K562 (cell line): ENCODE data around the gene LIG3. TPM values are rescaled to one million over a fixed set of nuclear protein-coding genes. Genes with fewer than 3 reads are reported as not detected.

Source experiments
- ATF2 ChIP-seq: sonication (generic); formaldehyde crosslinking; IDR thresholded peaks from 2 replicates; pipeline ENCODE4 v1.8.1; 2022; ENCODE audit warnings: missing genetic modification reagents
- DMBX1 ChIP-seq: fragments of 250-450 bp; sonication (Bioruptor Pico); IDR thresholded peaks from 2 replicates; pipeline ENCODE4 v1.8.0; 2022; ENCODE audit warnings: inconsistent platforms, mild to moderate bottlenecking, moderate library complexity, borderline replicate concordance
- ESRRB ChIP-seq: fragments of 250-450 bp; sonication (Bioruptor Pico); IDR thresholded peaks from 2 replicates; pipeline ENCODE4 v1.5.0; 2020; ENCODE audit warnings: mild to moderate bottlenecking, moderate library complexity, borderline replicate concordance
- GTF2A2 ChIP-seq: IDR thresholded peaks from 2 replicates; pipeline ENCODE4 v1.6.1; 2016; ENCODE audit warnings: mild to moderate bottlenecking, missing genetic modification characterization, missing compliant biosample characterization
- HDAC3 ChIP-seq: fragments of 450-650 bp; IDR thresholded peaks from 2 replicates; pipeline ENCODE4 v1.6.1; 2018; ENCODE audit warnings: borderline replicate concordance, mild to moderate bottlenecking, moderate library complexity; ENCODE audit not compliant: partially characterized antibody
- ILK ChIP-seq: fragments of 450-650 bp; IDR thresholded peaks from 2 replicates; pipeline ENCODE4 v1.6.1; 2016; ENCODE audit warnings: missing genetic modification characterization, low read depth, mild to moderate bottlenecking, missing compliant biosample characterization, moderate library complexity, borderline replicate concordance
- KDM2B ChIP-seq: fragments of 250-450 bp; sonication (Bioruptor Pico); IDR thresholded peaks from 2 replicates; pipeline ENCODE4 v1.8.0; 2021; ENCODE audit warnings: mild to moderate bottlenecking, moderate library complexity
- MAFF ChIP-seq: IDR thresholded peaks from 2 replicates; pipeline ENCODE4 v1.6.1; 2012; ENCODE audit warnings: low read length, improper control_type of control experiment
- NCOA1 ChIP-seq: fragments of 450-650 bp; IDR thresholded peaks from 2 replicates; pipeline ENCODE4 v1.6.1; 2016; ENCODE audit warnings: low read depth
- NEUROD1 ChIP-seq: fragments of 150-350 bp; IDR thresholded peaks from 2 replicates; pipeline ENCODE4 v1.6.1; 2014; ENCODE audit warnings: borderline replicate concordance, low read length, low read depth; ENCODE audit not compliant: partially characterized antibody
- NFRKB ChIP-seq: fragments of 450-650 bp; IDR thresholded peaks from 2 replicates; pipeline ENCODE4 v1.6.1; 2016; ENCODE audit warnings: low read depth
- RBM34 ChIP-seq: fragments of 200-400 bp; formaldehyde crosslinking; IDR thresholded peaks from 2 replicates; pipeline ENCODE4 v1.6.1; 2018; ENCODE audit warnings: low read length, borderline replicate concordance; ENCODE audit not compliant: insufficient read depth
- RCOR1 ChIP-seq, 2 experiments: IDR thresholded peaks; 2 replicates each; pipeline ENCODE4 v1.6.1; 2012; ENCODE audit warnings: low read depth in 2 of 2, low read length in 2 of 2, borderline replicate concordance in 1 of 2, improper control_type of control experiment in 1 of 2
- SMAD1 ChIP-seq: fragments of 150-350 bp; IDR thresholded peaks from 2 replicates; pipeline ENCODE4 v1.6.1; 2014; ENCODE audit warnings: low read length, low read depth; ENCODE audit not compliant: partially characterized antibody
- ZBTB2 ChIP-seq: fragments of 450-650 bp; IDR thresholded peaks from 2 replicates; pipeline ENCODE4 v1.6.1; 2016; ENCODE audit warnings: antibody characterized with exemption
- ZNF12 ChIP-seq: sonication (generic); formaldehyde crosslinking; IDR thresholded peaks from 2 replicates; pipeline ENCODE4 v1.4.0; 2020; ENCODE audit warnings: mild to moderate bottlenecking, missing genetic modification reagents
- polyA plus RNA-seq, 8 experiments: library from polyadenylated mRNA; depleted of rRNA in 4 of 8; stranded (reverse) in 5 of 8; unstranded in 3 of 8; fragments of >200 nt; fragmentation: Nextera tagmentation in 2 of 8; fragmentation: Illumina TruSeq in 1 of 8; extraction: Ambion mirVana in 2 of 8; extraction: Trizol in 1 of 8; gene quantifications; 2 replicates each; pipeline versions ENCODE4 v1.2.1 to v1.2.3, GENCODE V29; 2011 to 2014; ENCODE audit warnings: inconsistent platforms in 1 of 8, missing spikeins in 1 of 8
- total RNA-seq, 7 experiments: library from RNA; depleted of rRNA in 6 of 7; stranded (reverse); fragments of >200 nt in 6 of 7; fragmentation: Illumina TruSeq in 2 of 7; extraction: Trizol in 2 of 7; gene quantifications; 2 replicates each; pipeline versions ENCODE4 v1.2.1 to v1.2.3, GENCODE V29; 2011 to 2021; ENCODE audit warnings: low replicate concordance in 1 of 7
- TF ChIP-seq, protein P1 (sequence below): fragments of 450-650 bp; IDR thresholded peaks from 2 replicates; pipeline ENCODE4 v1.6.1; 2017; ENCODE audit warnings: antibody characterized with exemption, mild to moderate bottlenecking
- TF ChIP-seq, protein P2 (sequence below): IDR thresholded peaks from 2 replicates; pipeline ENCODE4 v1.6.1; 2011; ENCODE audit not compliant: insufficient read length; ENCODE audit errors: extremely low read depth

The LIG3 gene
- total and polyA plus RNA-seq, 9 of the 15 experiments (the other 6 are each of a cell fraction or from before 2014, with no cell fraction given): 7.6 to 75.0 (median 43.0) TPM

- TF ChIP-seq, protein P1, sequence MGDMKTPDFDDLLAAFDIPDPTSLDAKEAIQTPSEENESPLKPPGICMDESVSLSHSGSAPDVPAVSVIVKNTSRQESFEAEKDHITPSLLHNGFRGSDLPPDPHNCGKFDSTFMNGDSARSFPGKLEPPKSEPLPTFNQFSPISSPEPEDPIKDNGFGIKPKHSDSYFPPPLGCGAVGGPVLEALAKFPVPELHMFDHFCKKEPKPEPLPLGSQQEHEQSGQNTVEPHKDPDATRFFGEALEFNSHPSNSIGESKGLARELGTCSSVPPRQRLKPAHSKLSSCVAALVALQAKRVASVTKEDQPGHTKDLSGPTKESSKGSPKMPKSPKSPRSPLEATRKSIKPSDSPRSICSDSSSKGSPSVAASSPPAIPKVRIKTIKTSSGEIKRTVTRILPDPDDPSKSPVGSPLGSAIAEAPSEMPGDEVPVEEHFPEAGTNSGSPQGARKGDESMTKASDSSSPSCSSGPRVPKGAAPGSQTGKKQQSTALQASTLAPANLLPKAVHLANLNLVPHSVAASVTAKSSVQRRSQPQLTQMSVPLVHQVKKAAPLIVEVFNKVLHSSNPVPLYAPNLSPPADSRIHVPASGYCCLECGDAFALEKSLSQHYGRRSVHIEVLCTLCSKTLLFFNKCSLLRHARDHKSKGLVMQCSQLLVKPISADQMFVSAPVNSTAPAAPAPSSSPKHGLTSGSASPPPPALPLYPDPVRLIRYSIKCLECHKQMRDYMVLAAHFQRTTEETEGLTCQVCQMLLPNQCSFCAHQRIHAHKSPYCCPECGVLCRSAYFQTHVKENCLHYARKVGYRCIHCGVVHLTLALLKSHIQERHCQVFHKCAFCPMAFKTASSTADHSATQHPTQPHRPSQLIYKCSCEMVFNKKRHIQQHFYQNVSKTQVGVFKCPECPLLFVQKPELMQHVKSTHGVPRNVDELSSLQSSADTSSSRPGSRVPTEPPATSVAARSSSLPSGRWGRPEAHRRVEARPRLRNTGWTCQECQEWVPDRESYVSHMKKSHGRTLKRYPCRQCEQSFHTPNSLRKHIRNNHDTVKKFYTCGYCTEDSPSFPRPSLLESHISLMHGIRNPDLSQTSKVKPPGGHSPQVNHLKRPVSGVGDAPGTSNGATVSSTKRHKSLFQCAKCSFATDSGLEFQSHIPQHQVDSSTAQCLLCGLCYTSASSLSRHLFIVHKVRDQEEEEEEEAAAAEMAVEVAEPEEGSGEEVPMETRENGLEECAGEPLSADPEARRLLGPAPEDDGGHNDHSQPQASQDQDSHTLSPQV: peak; percentile 53
- TF ChIP-seq DMBX1 (CRISPR knock-in tag) (peak; percentile 38; the same call in 1 of the 2 replicates), RBM34 (no peak), ZBTB2 (no peak), NCOA1 (no peak), NFRKB (peak; percentile 97), ZNF12 (no peak), ESRRB (CRISPR knock-in tag) (no peak), ATF2 (no peak), KDM2B (CRISPR knock-in tag) (no peak), RCOR1 (IDR thresholded peaks at IDR 0.05; ENCODE audit: borderline replicate concordance in 1 of 2, low read depth in 2 of 2, low read length in 2 of 2) (no peak; a peak in 1 of 4 replicates), ILK (tag) (no peak), HDAC3 (no peak), MAFF (no peak), SMAD1 (no peak), GTF2A2 (no peak), NEUROD1 (peak; percentile 55)
- TF ChIP-seq, protein P2, sequence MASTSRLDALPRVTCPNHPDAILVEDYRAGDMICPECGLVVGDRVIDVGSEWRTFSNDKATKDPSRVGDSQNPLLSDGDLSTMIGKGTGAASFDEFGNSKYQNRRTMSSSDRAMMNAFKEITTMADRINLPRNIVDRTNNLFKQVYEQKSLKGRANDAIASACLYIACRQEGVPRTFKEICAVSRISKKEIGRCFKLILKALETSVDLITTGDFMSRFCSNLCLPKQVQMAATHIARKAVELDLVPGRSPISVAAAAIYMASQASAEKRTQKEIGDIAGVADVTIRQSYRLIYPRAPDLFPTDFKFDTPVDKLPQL: peak; percentile 68
Observed at GRCh38 chr17:34961093-34961911, 19.0 kb upstream of the LIG3 start, which contains the start of the genes CCT6B and ZNF830 (continued).
